ENCODE measurements around the gene MRPL52. TPM values are rescaled to one million over a fixed set of nuclear protein-coding genes. Genes with fewer than 3 reads are reported as not detected.
A peak's percentile ranks its signal among the peaks of the same experiment; 100 is the strongest.
"Not testable (repeated sequence)": the region's sequence is repeated elsewhere in the genome, so short reads cannot be mapped to it uniquely, and the experiment has no call there.

Gene MRPL52
- total RNA-seq, 1 donor from 2014 or later = 137 TPM

- Mint-ChIP-seq H3K9me3 (no peaks in the 10 kb centered on the region), H3K36me3 (ENCODE audit: low read depth) (no peaks in the 10 kb centered on the region), H3K27me3 (ENCODE audit: low read depth) (peaks cover 35% of the 10 kb centered on the region), H3K4me1 (peaks cover 31% of the 10 kb centered on the region), H3K27ac (ENCODE audit: unreplicated experiment) (no peak overlapping the region), H3K4me3 (no peak overlapping the region)
- TF ChIP-seq, protein P1, sequence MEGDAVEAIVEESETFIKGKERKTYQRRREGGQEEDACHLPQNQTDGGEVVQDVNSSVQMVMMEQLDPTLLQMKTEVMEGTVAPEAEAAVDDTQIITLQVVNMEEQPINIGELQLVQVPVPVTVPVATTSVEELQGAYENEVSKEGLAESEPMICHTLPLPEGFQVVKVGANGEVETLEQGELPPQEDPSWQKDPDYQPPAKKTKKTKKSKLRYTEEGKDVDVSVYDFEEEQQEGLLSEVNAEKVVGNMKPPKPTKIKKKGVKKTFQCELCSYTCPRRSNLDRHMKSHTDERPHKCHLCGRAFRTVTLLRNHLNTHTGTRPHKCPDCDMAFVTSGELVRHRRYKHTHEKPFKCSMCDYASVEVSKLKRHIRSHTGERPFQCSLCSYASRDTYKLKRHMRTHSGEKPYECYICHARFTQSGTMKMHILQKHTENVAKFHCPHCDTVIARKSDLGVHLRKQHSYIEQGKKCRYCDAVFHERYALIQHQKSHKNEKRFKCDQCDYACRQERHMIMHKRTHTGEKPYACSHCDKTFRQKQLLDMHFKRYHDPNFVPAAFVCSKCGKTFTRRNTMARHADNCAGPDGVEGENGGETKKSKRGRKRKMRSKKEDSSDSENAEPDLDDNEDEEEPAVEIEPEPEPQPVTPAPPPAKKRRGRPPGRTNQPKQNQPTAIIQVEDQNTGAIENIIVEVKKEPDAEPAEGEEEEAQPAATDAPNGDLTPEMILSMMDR (conservative IDR thresholded peaks at IDR 0.05) = no peak
- no peak for DNase-seq (ENCODE audit: low read depth, low spot score)
Observed at GRCh38 chr14:22820731-22821130, 9.0 kb upstream of the MRPL52 start.

GRCh38 chr14:22821193-22822015, 8.3 kb upstream of the MRPL52 start:
- no peak for DNase-seq (ENCODE audit: low read depth, low spot score)
- Mint-ChIP-seq H3K4me1 (peaks cover 28% of the 10 kb centered on the region), H3K27ac (ENCODE audit: unreplicated experiment) (no peak overlapping the region), H3K9me3 (no peaks in the 10 kb centered on the region), H3K27me3 (ENCODE audit: low read depth) (peaks cover 35% of the 10 kb centered on the region), H3K4me3 (peak overlapping the region; percentile 31), H3K36me3 (ENCODE audit: low read depth) (no peaks in the 10 kb centered on the region)
- TF ChIP-seq, protein P1 (conservative IDR thresholded peaks at IDR 0.05) = no peak

DNA sequence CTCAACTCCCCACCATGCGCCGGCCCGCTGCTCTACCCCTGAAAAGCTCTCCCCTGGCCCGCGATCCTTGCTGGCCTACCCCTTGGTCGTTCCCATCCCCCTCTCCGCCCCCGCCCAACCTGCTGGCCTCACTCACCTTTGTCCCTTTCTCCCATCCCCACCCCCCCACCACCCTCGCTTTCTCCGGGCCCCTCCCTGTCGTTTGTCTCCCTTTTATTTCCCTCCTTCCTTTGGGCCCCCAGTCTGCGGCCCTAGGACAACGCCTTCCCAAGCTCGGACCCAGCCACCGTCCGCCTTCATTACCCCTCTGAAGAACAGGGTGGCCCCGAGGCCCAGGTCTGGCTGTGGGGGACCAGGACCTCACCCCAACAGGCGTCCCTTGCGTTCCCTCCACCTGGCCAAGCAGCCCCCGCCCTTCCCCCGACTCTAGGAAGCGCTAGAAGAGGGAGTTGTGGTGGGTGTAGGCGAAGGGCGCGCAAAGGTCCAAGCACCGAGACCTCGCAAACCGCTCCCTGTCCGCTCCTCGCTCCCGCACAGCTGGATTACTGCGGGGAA, 7.6 kb upstream of the MRPL52 start:
- TF ChIP-seq, protein P1 (conservative IDR thresholded peaks at IDR 0.05) = no peak
- peak overlapping the region; percentile 88 for H3K4me3 Mint-ChIP-seq
- no peak for DNase-seq (ENCODE audit: low read depth, low spot score)
- peaks cover 28% of the 10 kb centered on the region for H3K4me1 Mint-ChIP-seq
- no peak overlapping the region for H3K27ac Mint-ChIP-seq (ENCODE audit: unreplicated experiment)
- no peaks in the 10 kb centered on the region for H3K9me3 Mint-ChIP-seq
- H3K27me3 Mint-ChIP-seq (ENCODE audit: low read depth) = peaks cover 35% of the 10 kb centered on the region
- H3K36me3 Mint-ChIP-seq (ENCODE audit: low read depth) = no peaks in the 10 kb centered on the region

- Mint-ChIP-seq H3K4me1 (peaks cover 28% of the 10 kb centered on the region), H3K36me3 (ENCODE audit: low read depth) (no peaks in the 10 kb centered on the region), H3K4me3 (peak overlapping the region; percentile 88), H3K27ac (ENCODE audit: unreplicated experiment) (no peak overlapping the region), H3K27me3 (ENCODE audit: low read depth) (peaks cover 35% of the 10 kb centered on the region), H3K9me3 (no peaks in the 10 kb centered on the region)
- TF ChIP-seq, protein P1 (conservative IDR thresholded peaks at IDR 0.05) = peak; percentile 89
- peak; percentile 79 for DNase-seq (ENCODE audit: low read depth, low spot score)
Observed at GRCh38 chr14:22822571-22823098, 7.1 kb upstream of the MRPL52 start.

GRCh38 chr14:22824711-22825359, 4.9 kb upstream of the MRPL52 start:
- H3K27me3 Mint-ChIP-seq (ENCODE audit: low read depth) = peaks cover 28% of the 10 kb centered on the region
- H3K36me3 Mint-ChIP-seq (ENCODE audit: low read depth) = no peaks in the 10 kb centered on the region
- H3K4me1 Mint-ChIP-seq = peaks cover 29% of the 10 kb centered on the region
- TF ChIP-seq, protein P1 (conservative IDR thresholded peaks at IDR 0.05) = no peak
- H3K27ac Mint-ChIP-seq (ENCODE audit: unreplicated experiment) = no peak overlapping the region
- H3K9me3 Mint-ChIP-seq = no peaks in the 10 kb centered on the region
- DNase-seq (ENCODE audit: low read depth, low spot score) = no peak
- peak overlapping the region; percentile 69 for H3K4me3 Mint-ChIP-seq

DNA sequence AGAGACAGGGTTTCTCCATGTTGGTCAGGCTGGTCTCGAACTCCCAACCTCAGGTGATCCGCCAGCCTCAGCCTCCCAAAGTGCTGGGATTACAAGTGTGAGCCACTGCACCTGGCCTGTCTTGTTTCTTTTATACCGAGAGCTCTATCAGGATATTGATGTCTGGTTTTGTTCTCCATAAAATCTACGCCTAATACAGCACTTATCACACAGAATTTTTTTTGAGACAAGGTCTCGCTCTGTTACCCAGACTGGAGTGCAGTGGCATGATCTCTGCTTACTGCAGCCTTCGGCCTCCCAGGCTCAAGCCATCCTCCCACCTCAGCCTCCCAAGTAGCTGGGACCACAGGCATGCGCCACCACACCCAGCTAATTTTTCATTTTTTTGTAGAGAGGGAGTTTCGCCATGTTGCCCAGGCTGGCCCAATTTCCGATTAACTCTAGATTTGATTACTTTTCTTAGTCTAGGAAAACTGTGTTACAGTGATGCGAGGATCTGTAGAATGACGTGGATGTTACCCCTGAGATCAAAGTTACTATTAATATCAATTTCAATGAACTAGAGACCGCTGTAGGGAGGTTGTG, 519 bp upstream of the MRPL52 start:
- not testable (repeated sequence) for DNase-seq (ENCODE audit: low read depth, low spot score); H3K27me3 Mint-ChIP-seq (ENCODE audit: low read depth); H3K9me3 Mint-ChIP-seq; H3K36me3 Mint-ChIP-seq (ENCODE audit: low read depth)
- H3K4me1 Mint-ChIP-seq = peaks cover 26% of the 10 kb centered on the region
- peak overlapping the region; percentile 97 for H3K27ac Mint-ChIP-seq (ENCODE audit: unreplicated experiment)
- peak overlapping the region; percentile 92 for H3K4me3 Mint-ChIP-seq

Data from neural crest cell (in vitro differentiated cells).